Measurements from ENCODE around the gene RRAS.

DNA sequence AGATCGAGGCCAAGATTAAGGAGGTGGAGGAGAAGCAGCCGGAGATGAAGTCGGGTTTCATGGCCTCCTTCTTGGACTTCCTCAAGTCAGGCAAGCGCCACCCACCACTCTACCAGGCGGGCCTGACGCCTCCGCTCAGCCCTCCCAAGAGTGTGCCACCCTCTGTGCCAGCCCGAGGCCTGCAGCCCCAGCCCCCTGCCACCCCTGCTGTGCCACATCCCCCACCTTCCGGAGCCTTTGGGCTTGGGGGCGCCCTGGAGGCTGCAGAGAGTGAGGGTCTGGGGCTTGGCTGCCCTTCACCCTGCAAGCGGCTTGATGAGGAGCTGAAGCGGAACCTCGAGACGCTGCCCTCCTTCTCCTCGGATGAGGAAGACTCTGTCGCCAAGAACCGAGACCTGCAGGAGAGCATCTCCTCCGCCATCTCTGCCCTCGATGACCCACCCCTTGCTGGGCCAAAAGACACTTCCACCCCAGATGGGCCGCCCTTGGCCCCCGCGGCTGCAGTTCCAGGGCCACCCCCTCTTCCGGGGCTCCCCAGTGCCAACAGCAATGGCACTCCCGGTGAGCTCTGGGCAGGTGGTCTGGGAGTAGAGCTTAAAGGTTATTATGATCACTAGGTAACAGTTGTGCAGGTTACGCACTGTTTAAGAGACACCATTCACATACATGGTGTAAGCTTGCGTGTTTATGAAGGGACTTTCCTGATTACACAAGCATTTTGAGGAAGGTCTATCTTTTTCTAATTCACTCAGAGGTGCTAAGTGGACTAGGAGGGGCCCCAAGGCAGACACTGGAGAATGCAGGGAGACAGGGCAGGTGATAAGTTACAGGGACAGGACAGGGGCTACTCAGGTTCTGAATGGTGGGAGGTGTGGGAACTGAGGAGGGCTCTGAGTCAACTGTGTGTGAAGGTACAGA, 40.3 kb downstream of the RRAS start:
- TF ChIP-seq, protein P1, sequence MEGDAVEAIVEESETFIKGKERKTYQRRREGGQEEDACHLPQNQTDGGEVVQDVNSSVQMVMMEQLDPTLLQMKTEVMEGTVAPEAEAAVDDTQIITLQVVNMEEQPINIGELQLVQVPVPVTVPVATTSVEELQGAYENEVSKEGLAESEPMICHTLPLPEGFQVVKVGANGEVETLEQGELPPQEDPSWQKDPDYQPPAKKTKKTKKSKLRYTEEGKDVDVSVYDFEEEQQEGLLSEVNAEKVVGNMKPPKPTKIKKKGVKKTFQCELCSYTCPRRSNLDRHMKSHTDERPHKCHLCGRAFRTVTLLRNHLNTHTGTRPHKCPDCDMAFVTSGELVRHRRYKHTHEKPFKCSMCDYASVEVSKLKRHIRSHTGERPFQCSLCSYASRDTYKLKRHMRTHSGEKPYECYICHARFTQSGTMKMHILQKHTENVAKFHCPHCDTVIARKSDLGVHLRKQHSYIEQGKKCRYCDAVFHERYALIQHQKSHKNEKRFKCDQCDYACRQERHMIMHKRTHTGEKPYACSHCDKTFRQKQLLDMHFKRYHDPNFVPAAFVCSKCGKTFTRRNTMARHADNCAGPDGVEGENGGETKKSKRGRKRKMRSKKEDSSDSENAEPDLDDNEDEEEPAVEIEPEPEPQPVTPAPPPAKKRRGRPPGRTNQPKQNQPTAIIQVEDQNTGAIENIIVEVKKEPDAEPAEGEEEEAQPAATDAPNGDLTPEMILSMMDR (IDR thresholded peaks at IDR 0.05) = no peak
- TF ChIP-seq POLR2A (IDR thresholded peaks at IDR 0.05) = no peak
